GM18517 (cell line): Measurements from ENCODE around the gene HBEGF.

ENCODE experiments used
- ATAC-seq: cut with Tn5 transposase; IDR thresholded peaks from one replicate; pipeline ENCODE4 v1.9.1; 2021; ENCODE audit warnings: mild to moderate bottlenecking, moderate library complexity; ENCODE audit not compliant: unreplicated experiment

HBEGF gene

DNA sequence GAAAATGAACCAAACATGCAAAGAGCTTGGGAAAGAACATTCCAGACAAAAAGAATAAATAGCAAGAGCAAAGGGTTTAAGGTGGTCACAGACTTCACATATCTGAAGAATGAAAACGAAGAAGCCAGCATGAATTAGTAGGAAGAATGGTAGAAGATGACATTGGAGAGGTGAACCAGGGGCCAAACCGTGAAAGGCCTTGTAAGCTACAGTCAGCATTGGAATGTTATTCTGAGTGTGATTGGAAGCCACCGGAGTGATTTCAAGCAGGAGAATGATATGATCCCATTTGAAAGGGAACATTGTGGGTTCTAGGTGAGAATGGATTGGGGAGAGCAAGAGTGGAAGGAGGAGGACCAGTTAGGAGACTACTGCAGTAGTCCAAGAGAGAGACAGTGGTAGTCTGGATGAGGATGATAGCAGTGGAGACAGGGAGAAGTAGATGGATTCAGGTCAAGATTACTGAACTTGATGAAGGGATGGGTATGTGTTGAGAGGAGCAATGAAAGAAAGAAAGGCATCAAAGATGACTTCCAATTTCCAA lies 36.6 kb downstream of the HBEGF start:
- no peak for ATAC-seq

DNA sequence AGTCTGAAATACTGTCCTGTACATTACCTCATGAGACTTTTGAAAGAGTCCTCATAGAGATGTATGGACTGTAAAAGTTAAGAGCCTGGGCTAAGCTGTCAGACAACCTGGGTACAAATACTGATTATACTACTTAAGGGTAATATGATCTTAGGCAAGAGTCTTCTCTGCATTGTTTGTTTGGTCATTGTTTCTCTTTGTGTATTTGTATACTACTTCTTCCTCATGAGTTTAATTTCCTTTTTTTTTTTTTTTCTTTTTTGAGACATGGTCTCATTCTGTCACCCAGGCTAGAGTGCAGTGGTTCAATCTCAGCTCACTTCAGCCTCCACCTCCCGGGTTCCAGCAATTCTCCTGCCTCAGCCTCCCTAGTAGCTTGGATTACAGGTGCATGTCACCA lies 40.9 kb downstream of the HBEGF start:
- no peak for ATAC-seq

DNA sequence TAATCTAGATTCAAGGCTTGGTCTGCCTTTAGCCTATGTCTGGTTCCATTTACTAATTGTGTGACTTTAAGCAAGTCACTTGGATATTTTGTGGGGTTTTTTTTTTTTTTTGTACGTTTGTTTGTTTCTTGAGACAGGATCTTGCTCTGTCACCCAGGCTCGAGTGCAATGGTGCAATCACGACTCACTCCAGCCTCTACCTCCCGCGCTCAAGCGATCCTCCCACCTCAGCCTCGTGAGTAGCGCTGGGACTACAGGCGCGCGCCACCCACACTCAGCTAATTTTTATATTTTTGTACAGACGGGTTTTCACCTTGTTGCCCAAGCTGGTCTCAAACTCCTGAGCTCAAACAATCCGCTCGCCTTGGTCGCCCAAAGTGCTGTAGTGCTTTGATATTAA lies 42.4 kb downstream of the HBEGF start:
- no peak for ATAC-seq

DNA sequence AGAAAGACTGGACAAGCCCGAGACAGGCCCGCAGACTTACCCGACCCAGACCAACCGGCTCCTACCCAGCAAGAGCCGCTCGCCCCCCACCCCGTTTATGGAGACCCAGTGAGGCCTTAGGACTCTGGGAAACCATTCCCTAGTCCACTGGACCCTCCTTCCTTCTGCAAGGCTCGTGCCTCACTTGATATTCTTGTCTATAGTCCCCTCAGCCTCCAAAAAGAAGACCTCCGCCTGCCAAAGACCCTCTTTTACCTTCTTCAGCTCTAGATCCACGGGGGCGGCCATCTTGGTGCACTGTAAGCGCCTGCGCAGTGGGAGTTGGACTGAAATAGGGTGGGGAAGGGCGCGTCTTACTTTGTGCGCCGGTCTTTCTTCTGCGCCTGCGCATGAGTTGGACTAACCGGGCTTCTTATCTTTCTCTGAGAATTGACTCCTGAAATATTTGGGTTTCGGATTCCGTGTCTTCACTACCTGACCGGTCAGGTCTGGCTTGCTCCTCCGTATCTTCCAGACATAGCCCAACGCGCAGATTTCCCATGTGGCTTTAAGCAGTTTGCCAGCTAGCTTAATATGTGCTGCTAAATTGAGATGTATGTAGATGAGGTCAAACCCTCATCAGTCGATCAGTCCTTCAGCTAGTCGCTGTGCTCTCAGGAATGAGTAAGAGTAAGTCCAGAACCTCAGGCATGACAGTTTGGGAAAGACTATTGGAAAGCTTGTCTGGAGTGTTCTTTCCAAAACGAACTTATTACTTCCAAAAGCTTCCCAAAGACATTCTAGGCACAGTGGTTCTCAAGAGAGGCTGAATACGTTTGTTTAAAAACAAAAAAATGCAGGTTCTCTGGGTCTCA lies 43.4 kb downstream of the HBEGF start, which contains the start of gene PFDN1:
Gene PFDN1, minus strand, starts transcription at position 316 of the 854 bp plus-strand sequence. Its CDS starts 28 bp downstream, at position 288.
- ATAC-seq = peak; percentile 93

GRCh38 chr5:140301136-140301535 lies 45.3 kb downstream of the HBEGF start:
- ATAC-seq = no peak

DNA sequence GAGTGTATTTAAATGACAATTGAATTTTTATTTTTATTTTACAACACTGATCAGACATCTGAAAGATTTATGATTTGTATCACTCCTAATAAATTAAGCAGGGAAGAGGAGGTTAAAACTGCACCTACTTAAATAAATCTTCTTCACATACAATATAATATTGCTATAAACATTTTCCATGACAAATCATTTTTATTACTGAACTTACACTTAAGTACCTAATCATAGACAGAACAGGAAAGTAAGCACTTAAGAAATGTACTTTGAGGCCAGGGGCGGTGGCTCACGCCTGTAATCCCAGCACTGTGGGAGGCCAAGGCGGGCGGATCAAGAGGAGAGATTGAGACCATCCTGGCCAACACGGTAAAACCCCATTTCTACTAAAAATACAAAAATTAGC lies 47.3 kb downstream of the HBEGF start:
- ATAC-seq = no peak

- ATAC-seq = no peak
Measured at GRCh38 chr5:140298183-140298601, 48.2 kb downstream of the HBEGF start.

GRCh38 chr5:140297283-140297682 lies 49.1 kb downstream of the HBEGF start:
- ATAC-seq = no peak

- ATAC-seq = no peak
Measured at GRCh38 chr5:140296289-140296688, 50.1 kb downstream of the HBEGF start.

DNA sequence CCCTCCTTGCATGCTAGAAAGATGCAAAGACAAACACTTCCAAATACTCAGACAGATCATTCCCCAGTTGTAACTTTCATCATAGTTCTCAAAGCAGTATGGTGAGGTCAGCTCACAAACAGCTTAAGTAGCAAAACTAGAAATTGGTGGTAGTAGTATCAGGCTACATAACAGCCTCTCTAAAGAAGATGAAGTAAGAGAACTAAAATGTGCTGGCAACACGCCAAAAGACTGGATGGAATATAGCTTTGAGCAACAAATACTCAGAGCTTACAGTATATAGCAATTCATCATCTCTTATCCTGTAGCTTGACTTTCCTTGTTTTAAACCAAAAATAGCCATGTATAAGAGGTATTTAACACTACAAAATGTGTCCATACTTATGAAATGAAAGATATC lies 51.0 kb downstream of the HBEGF start:
- no peak for ATAC-seq

DNA sequence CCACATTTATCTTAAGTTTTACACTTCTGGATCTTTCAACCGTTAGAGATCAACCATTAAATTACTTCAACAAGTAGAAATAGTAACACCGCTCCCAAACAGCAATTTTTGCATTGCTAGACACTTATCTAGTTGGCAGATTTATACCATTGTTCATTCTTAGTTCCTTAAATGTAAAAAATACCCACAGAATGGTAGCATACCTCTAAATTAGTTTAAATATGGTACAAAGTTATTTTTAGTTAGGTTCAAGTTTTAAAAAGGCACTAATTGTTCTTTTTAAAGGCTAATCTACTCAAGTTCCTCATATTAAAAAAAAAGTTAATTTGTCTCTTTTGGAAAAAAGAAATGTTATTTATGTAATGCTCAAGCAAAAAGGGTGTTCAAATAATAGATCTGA lies 51.6 kb downstream of the HBEGF start:
- no peak for ATAC-seq

- no peak for ATAC-seq
Measured at GRCh38 chr5:140293849-140294100, 52.6 kb downstream of the HBEGF start.

GRCh38 chr5:140293091-140293848 lies 53.1 kb downstream of the HBEGF start:
- ATAC-seq = no peak

GRCh38 chr5:140292212-140293036 lies 54.0 kb downstream of the HBEGF start:
- ATAC-seq = no peak

DNA sequence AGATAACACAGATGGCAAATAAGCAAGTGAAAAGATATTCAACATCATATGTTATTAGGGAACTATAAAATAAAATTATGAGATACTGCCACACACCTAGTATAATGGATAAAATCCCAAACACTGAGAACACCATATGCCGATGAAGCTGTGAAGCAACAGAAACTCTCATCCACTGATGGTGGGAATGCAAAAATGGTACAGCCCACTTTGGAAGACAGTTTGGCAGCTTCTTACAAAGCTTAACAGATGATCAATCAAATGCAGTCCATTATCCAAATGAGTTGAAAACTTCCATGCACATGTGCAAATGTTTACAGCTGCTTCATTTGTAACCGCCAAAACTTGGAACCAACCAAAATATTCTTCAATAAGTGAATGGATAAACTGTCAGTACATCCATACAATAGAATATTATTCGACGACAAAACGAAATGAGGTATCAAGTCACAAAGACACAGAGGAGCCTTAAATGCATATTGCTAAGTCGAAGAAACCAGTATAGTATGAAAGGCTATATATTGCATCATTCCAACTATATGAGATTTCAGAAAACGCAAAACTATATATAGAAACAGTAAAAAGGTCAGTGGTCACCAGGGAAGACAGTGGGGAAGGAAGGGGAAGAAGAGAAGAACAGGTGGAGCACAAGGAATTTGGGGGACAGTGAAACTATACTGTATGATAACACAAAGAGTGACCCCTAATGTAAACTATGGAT lies 58.4 kb downstream of the HBEGF start:
- no peak for ATAC-seq

- ATAC-seq = no peak
Measured at GRCh38 chr5:140286424-140286823, 60.0 kb downstream of the HBEGF start.

- ATAC-seq = no peak
Measured at GRCh38 chr5:140284013-140284412, 62.4 kb downstream of the HBEGF start.
